ENCODE measurements around the gene RASSF6.
"Not testable (repeated sequence)": the region's sequence is repeated elsewhere in the genome, so short reads cannot be mapped to it uniquely, and the experiment has no call there.

Gene RASSF6

GRCh38 chr4:73620115-73620792 lies at the start of gene RASSF6:
RASSF6 (minus strand) TSS chr4:73620436; CDS start chr4:73611795, 8,641 bp downstream.
- peak; percentile 34 for DNase-seq

- no peak for DNase-seq
These were observed 49.4 kb upstream of the RASSF6 start for GRCh38 chr4:73669410-73670183.

- no peak for DNase-seq
These were observed 48.6 kb upstream of the RASSF6 start for GRCh38 chr4:73668782-73669201.

- not testable (repeated sequence) for DNase-seq
These were observed 45.7 kb upstream of the RASSF6 start for GRCh38 chr4:73665924-73666323.

GRCh38 chr4:73664470-73664869 lies 44.2 kb upstream of the RASSF6 start:
- DNase-seq, result no peak

GRCh38 chr4:73663576-73663975 lies 43.3 kb upstream of the RASSF6 start:
- DNase-seq, result no peak

- no peak for DNase-seq
These were observed 42.7 kb upstream of the RASSF6 start for GRCh38 chr4:73662709-73663546.

- DNase-seq, result no peak
These were observed 41.4 kb upstream of the RASSF6 start for GRCh38 chr4:73661646-73662119.

GRCh38 chr4:73660808-73661207 lies 40.6 kb upstream of the RASSF6 start:
- no peak for DNase-seq

- DNase-seq, result no peak
These were observed 33.5 kb upstream of the RASSF6 start for GRCh38 chr4:73653695-73654106.

GRCh38 chr4:73650250-73650649 lies 30.0 kb upstream of the RASSF6 start:
- DNase-seq, result no peak

GRCh38 chr4:73648478-73648877 lies 28.2 kb upstream of the RASSF6 start:
- no peak for DNase-seq

GRCh38 chr4:73646117-73646516 lies 25.9 kb upstream of the RASSF6 start:
- no peak for DNase-seq

- no peak for DNase-seq
These were observed 11.5 kb upstream of the RASSF6 start for GRCh38 chr4:73631565-73632226.

GRCh38 chr4:73628834-73629233 lies 8.6 kb upstream of the RASSF6 start:
- not testable (repeated sequence) for DNase-seq

- DNase-seq, result no peak
These were observed 1.1 kb upstream of the RASSF6 start for GRCh38 chr4:73621357-73621756.

GRCh38 chr4:73619346-73619745 lies 890 bp downstream of the RASSF6 start:
- no peak for DNase-seq

GRCh38 chr4:73617256-73617655 lies 3.0 kb downstream of the RASSF6 start:
- DNase-seq, result no peak

GRCh38 chr4:73615613-73616012 lies 4.6 kb downstream of the RASSF6 start:
- no peak for DNase-seq

- DNase-seq, result no peak
These were observed 5.8 kb downstream of the RASSF6 start for GRCh38 chr4:73614311-73614867.

GRCh38 chr4:73613130-73613529 lies 7.1 kb downstream of the RASSF6 start:
- no peak for DNase-seq

- DNase-seq, result no peak
These were observed 8.2 kb downstream of the RASSF6 start for GRCh38 chr4:73612032-73612431.
